Measurements from ENCODE around the gene UBE2N.

DNA sequence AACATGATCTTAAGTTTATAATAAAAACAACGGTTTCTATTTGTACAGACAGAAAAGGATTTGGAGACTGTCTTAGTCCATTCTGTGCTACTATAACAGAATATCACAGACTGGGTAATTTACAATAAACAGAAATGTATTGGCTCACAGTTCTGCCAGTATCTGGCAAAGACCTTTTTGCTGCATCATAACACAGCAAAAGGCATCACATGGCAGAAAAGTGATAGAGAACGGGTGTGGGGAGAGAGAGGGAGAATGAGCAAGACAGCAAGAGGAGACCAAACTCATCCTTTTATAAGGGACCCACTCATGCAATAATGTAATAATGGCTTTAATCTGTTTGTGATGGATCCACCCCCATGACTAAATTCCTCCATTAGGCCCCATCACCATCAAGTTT is 81.1 kb downstream of the UBE2N start:
- TF ChIP-seq POLR2AphosphoS5 (IDR thresholded peaks at IDR 0.05; ENCODE audit: borderline replicate concordance, low read depth, low read length) (no peak), EZH2 (IDR thresholded peaks at IDR 0.05) (no peak)

Data from SK-N-MC (cell line).